Activated B cell treated with CpG ODN at 0.5 μM for 24 hours (primary cell): Measurements from ENCODE around the gene CLCN7. TPM values are rescaled to one million over a fixed set of nuclear protein-coding genes. Genes with fewer than 3 reads are reported as not detected.

Source experiments
- ATAC-seq: fragments of 200-7000 bp; cut with Tn5 transposase; one replicate; pipeline ENCODE4 v1.10.0; 2021; ENCODE audit warnings: low read depth, mild to moderate bottlenecking, moderate library complexity
- CTCF ChIA-PET: fragments of 350-600 bp; sonication (Branson Sonifier 250); formaldehyde crosslinking; loops from one replicate; lab custom pipeline; 2021; ENCODE audit warnings: antibody characterized with exemption; lab: Charles Lee
- POLR2A ChIA-PET: fragments of 350-600 bp; sonication (Branson Sonifier 250); formaldehyde crosslinking; loops from one replicate; lab custom pipeline; 2021; ENCODE audit warnings: antibody characterized with exemption; lab: Charles Lee
- DNase-seq: peaks from one replicate; pipeline ENCODE4 v3.0.0; 2022
- H3K27ac Mint-ChIP-seq: one replicate; pipeline ENCODE4 v1.8.0; 2020; ENCODE audit warnings: mixed read lengths
- H3K27me3 Mint-ChIP-seq: one replicate; pipeline ENCODE4 v1.8.0; 2021; ENCODE audit warnings: mixed read lengths
- H3K36me3 Mint-ChIP-seq: one replicate; pipeline ENCODE4 v1.8.0; 2021; ENCODE audit warnings: low read depth, mixed read lengths
- H3K4me1 Mint-ChIP-seq: one replicate; pipeline ENCODE4 v1.8.0; 2021; ENCODE audit warnings: mixed read lengths
- H3K4me3 Mint-ChIP-seq: one replicate; pipeline ENCODE4 v1.8.0; 2020; ENCODE audit warnings: mild to moderate bottlenecking, mixed read lengths
- H3K9me3 Mint-ChIP-seq: one replicate; pipeline ENCODE4 v1.8.0; 2020; ENCODE audit warnings: mixed read lengths
- CTCF ChIP-seq: fragments of 200-600 bp; IDR thresholded peaks from one replicate; pipeline ENCODE4 v1.8.0; 2022; ENCODE audit warnings: antibody characterized with exemption, mild to moderate bottlenecking
- intact Hi-C: fragments of 100-400 bp; cut with micrococcal nuclease; formaldehyde crosslinking; loops from one replicate; pipeline ENCODE4 v1.15.1; 2024
- total RNA-seq: library from RNA; stranded (reverse); gene quantifications from 2 replicates; pipeline ENCODE4 v1.2.3, GENCODE V29; 2022

Gene CLCN7
- total RNA-seq: 127 and 144 TPM in 2 replicates

GRCh38 chr16:1474796-1475551 is at the start of gene CLCN7:
CLCN7 (minus strand) TSS chr16:1475028; CDS start chr16:1474974, 54 bp downstream.
- DNase-seq: peak; percentile 91
- Mint-ChIP-seq H3K27me3 (no peaks in the 10 kb centered on the region), H3K9me3 (no peaks in the 10 kb centered on the region), H3K4me1 (peaks cover 63% of the 10 kb centered on the region), H3K27ac (peak within 1 kb of the TSS; percentile 92), H3K4me3 (peak within 1 kb of the TSS; percentile 89), H3K36me3 (peaks cover 15% of the 10 kb centered on the region)
- POLR2A ChIA-PET: interaction anchor here (1.3 to 1.7 kb wide), 3 partner anchors 10 to 54 kb away, joined by 3 to 8 read pairs (median 8); partner anchors contain the start of gene UQCC4
- ATAC-seq: peak; percentile 84
- no peak for TF ChIP-seq CTCF
- intact Hi-C loops: loop anchor here (1.0 kb wide), 5 partner anchors 16 to 137 kb away; partner anchors contain the start of genes CRAMP1, IFT140 and TELO2
- CTCF ChIA-PET: no interaction called here

GRCh38 chr16:1524366-1524765 is 49.5 kb upstream of the CLCN7 start:
- ATAC-seq (no peak), DNase-seq (no peak)
- Mint-ChIP-seq H3K36me3 (no peaks in the 10 kb centered on the region), H3K27ac (no peak overlapping the region), H3K9me3 (no peaks in the 10 kb centered on the region), H3K4me1 (no peaks in the 10 kb centered on the region), H3K4me3 (no peak overlapping the region), H3K27me3 (no peaks in the 10 kb centered on the region)
- CTCF ChIA-PET: no interaction called here
- no peak for TF ChIP-seq CTCF
- intact Hi-C loops: no loop called here
- POLR2A ChIA-PET: interaction anchor here (0.6 kb wide), 1 partner anchor 104 kb away, joined by 4 read pairs; the partner anchor contains the start of gene UQCC4

- ATAC-seq (no peak), DNase-seq (no peak)
- intact Hi-C loops: no loop called here
- no peak overlapping the region for H3K4me3 Mint-ChIP-seq
- H3K36me3 Mint-ChIP-seq: no peaks in the 10 kb centered on the region
- no peaks in the 10 kb centered on the region for H3K9me3 Mint-ChIP-seq
- H3K27ac Mint-ChIP-seq: no peak overlapping the region
- H3K4me1 Mint-ChIP-seq: no peaks in the 10 kb centered on the region
- no peak for TF ChIP-seq CTCF
- no peaks in the 10 kb centered on the region for H3K27me3 Mint-ChIP-seq
- ChIA-PET POLR2A (interaction anchor here (0.6 kb wide), 1 partner anchor 103 kb away, joined by 4 read pairs; the partner anchor contains the start of gene UQCC4), CTCF (no interaction called here)
Measured at GRCh38 chr16:1523581-1524245, 48.9 kb upstream of the CLCN7 start.

- TF ChIP-seq CTCF: no peak
- Mint-ChIP-seq H3K4me3 (no peak overlapping the region), H3K36me3 (no peaks in the 10 kb centered on the region), H3K27me3 (no peaks in the 10 kb centered on the region), H3K9me3 (no peaks in the 10 kb centered on the region), H3K27ac (no peak overlapping the region), H3K4me1 (no peaks in the 10 kb centered on the region)
- DNase-seq (no peak), ATAC-seq (no peak)
- POLR2A ChIA-PET: no interaction called here
- intact Hi-C loops: no loop called here
- CTCF ChIA-PET: no interaction called here
Measured at GRCh38 chr16:1520461-1520860, 45.6 kb upstream of the CLCN7 start.

GRCh38 chr16:1519831-1520230 is 45.0 kb upstream of the CLCN7 start:
- H3K27ac Mint-ChIP-seq: no peak overlapping the region
- POLR2A ChIA-PET: no interaction called here
- intact Hi-C loops: no loop called here

More at GRCh38 chr16:1519831-1520230, 45.0 kb upstream of the CLCN7 start:
- no peak for TF ChIP-seq CTCF
- CTCF ChIA-PET: no interaction called here
- H3K4me1 Mint-ChIP-seq: no peaks in the 10 kb centered on the region
- no peaks in the 10 kb centered on the region for H3K27me3 Mint-ChIP-seq
- H3K4me3 Mint-ChIP-seq: no peak overlapping the region
- H3K36me3 Mint-ChIP-seq: no peaks in the 10 kb centered on the region
- DNase-seq (no peak), ATAC-seq (no peak)
- H3K9me3 Mint-ChIP-seq: peaks cover 2% of the 10 kb centered on the region
